ENCODE data around the gene IFNGR1. TPM values are rescaled to one million over a fixed set of nuclear protein-coding genes. Genes with fewer than 3 reads are reported as not detected.

IFNGR1 gene
- total RNA-seq, 1 experiment from 2014 or later, result 28.1 TPM

GRCh38 chr6:137170266-137171052 lies 48.7 kb downstream of the IFNGR1 start:
- no peaks in the 10 kb centered on the region for H3K9me3 ChIP-seq (replicated peaks)
- no peak overlapping the region for H3K27ac ChIP-seq
- H3K4me1 ChIP-seq, result no peaks in the 10 kb centered on the region
- H3K36me3 ChIP-seq, result no peaks in the 10 kb centered on the region
- no peak for DNase-seq
- no peak overlapping the region for H3K4me3 ChIP-seq
- H3K27me3 ChIP-seq, result no peaks in the 10 kb centered on the region

GRCh38 chr6:137167702-137168377 lies 51.3 kb downstream of the IFNGR1 start:
- Histone ChIP-seq H3K27me3 (no peaks in the 10 kb centered on the region), H3K36me3 (no peaks in the 10 kb centered on the region), H3K4me1 (no peaks in the 10 kb centered on the region), H3K27ac (no peak overlapping the region), H3K4me3 (no peak overlapping the region), H3K9me3 (replicated peaks) (peaks cover 3% of the 10 kb centered on the region; the same call in 1 of the 2 replicates)
- DNase-seq, result no peak

- no peak overlapping the region for H3K4me3 ChIP-seq
- H3K9me3 ChIP-seq (replicated peaks), result peaks cover 5% of the 10 kb centered on the region; the same call in 1 of the 2 replicates
- H3K27me3 ChIP-seq, result no peaks in the 10 kb centered on the region
- no peaks in the 10 kb centered on the region for H3K36me3 ChIP-seq
- DNase-seq, result no peak
- no peak overlapping the region for H3K27ac ChIP-seq
- no peaks in the 10 kb centered on the region for H3K4me1 ChIP-seq
Measured at GRCh38 chr6:137166247-137167098, 52.7 kb downstream of the IFNGR1 start.

DNA sequence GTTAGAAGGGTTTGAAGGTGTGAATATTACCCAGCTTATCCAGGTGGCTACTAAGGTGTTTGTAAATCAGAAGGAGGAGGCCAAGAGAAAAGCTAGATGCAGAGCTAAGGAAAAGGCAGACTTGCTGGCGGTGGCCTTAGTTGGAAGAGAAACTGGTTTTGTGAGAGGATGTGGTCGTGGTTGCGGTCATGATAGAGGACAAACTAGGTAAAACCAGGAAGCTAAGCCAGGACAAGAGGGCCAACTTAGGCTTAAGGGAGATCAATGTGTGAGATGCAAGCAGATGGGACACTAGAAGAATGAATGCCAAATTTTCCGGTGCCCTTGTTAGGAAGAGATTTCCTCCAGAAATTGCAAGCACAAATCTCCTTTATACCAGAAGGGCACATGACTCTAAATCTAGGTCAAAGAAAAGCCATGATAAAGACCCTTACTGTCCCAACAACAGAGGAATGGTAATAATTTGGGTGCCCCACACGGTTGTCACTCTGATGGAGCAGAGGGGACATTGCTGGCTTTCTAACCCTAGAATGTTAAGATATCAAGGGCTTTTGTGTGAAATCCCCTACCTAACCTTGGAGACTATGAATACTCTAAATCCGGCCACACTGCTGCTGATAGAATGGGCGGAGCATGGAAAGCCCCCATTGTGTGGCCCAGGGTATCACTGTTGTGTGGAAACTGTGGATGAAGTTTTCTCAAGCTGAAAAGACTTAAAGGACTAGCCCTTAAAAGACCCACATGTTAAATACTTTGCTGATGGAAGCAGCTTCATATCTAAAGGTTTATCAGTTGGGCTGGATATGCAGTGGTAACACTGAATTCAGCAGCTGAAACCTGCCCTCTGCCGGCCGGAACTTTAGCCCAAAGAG lies 53.6 kb downstream of the IFNGR1 start:
- H3K27ac ChIP-seq, result no peak overlapping the region
- no peak overlapping the region for H3K4me3 ChIP-seq
- H3K4me1 ChIP-seq, result no peaks in the 10 kb centered on the region
- H3K36me3 ChIP-seq, result no peaks in the 10 kb centered on the region
- no peaks in the 10 kb centered on the region for H3K27me3 ChIP-seq
- peaks cover 6% of the 10 kb centered on the region; the same call in 1 of the 2 replicates for H3K9me3 ChIP-seq (replicated peaks)
- peak; percentile 17 to 46 for DNase-seq

GRCh38 chr6:137163732-137164318 lies 55.4 kb downstream of the IFNGR1 start:
- DNase-seq, result no peak
- Histone ChIP-seq H3K4me1 (no peaks in the 10 kb centered on the region), H3K27ac (no peak overlapping the region), H3K9me3 (replicated peaks) (peaks cover 6% of the 10 kb centered on the region; the same call in 1 of the 2 replicates), H3K27me3 (no peaks in the 10 kb centered on the region), H3K36me3 (no peaks in the 10 kb centered on the region), H3K4me3 (no peak overlapping the region)

GRCh38 chr6:137162692-137163306 lies 56.4 kb downstream of the IFNGR1 start:
- peaks cover 6% of the 10 kb centered on the region; the same call in 1 of the 2 replicates for H3K9me3 ChIP-seq (replicated peaks)

GRCh38 chr6:137161949-137162348 lies 57.2 kb downstream of the IFNGR1 start:
- Histone ChIP-seq H3K4me1 (no peaks in the 10 kb centered on the region), H3K36me3 (no peaks in the 10 kb centered on the region), H3K4me3 (no peak overlapping the region), H3K27ac (no peak overlapping the region), H3K27me3 (no peaks in the 10 kb centered on the region), H3K9me3 (replicated peaks) (peaks cover 6% of the 10 kb centered on the region; the same call in 1 of the 2 replicates)
- DNase-seq, result no peak

More at GRCh38 chr6:137162692-137163306, 56.4 kb downstream of the IFNGR1 start:
- Histone ChIP-seq H3K27ac (no peak overlapping the region), H3K36me3 (no peaks in the 10 kb centered on the region), H3K4me1 (no peaks in the 10 kb centered on the region), H3K4me3 (no peak overlapping the region), H3K27me3 (no peaks in the 10 kb centered on the region)
- no peak for DNase-seq

GRCh38 chr6:137160763-137161162 lies 58.4 kb downstream of the IFNGR1 start:
- Histone ChIP-seq H3K27ac (no peak overlapping the region), H3K9me3 (replicated peaks) (peaks cover 6% of the 10 kb centered on the region; the same call in 1 of the 2 replicates), H3K27me3 (no peaks in the 10 kb centered on the region), H3K36me3 (no peaks in the 10 kb centered on the region), H3K4me1 (no peaks in the 10 kb centered on the region), H3K4me3 (no peak overlapping the region)
- DNase-seq, result peak in 1 of 2 experiments; percentile 4

DNA sequence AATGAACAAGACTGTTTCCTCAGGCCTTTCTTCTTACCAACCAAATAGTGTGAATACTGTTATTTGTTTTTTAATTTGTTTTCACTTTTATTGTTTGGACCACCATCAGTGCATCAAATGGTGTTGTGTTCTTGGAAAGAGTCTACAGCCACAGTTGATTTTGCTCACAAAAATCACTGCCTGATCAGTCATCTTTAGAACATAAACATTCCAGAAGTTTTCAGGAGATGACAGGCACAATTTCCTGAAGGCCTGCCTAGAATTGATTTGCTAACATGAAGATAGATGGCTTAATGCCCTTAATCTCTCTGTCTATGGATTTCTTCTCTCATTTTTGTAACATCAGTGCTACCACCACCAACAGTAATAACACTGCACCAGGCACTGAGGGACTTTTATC lies 59.3 kb downstream of the IFNGR1 start:
- no peak for DNase-seq
- Histone ChIP-seq H3K27ac (no peak overlapping the region), H3K4me3 (no peak overlapping the region), H3K27me3 (no peaks in the 10 kb centered on the region), H3K9me3 (replicated peaks) (peaks cover 6% of the 10 kb centered on the region; the same call in 1 of the 2 replicates), H3K36me3 (no peaks in the 10 kb centered on the region), H3K4me1 (no peaks in the 10 kb centered on the region)

DNA sequence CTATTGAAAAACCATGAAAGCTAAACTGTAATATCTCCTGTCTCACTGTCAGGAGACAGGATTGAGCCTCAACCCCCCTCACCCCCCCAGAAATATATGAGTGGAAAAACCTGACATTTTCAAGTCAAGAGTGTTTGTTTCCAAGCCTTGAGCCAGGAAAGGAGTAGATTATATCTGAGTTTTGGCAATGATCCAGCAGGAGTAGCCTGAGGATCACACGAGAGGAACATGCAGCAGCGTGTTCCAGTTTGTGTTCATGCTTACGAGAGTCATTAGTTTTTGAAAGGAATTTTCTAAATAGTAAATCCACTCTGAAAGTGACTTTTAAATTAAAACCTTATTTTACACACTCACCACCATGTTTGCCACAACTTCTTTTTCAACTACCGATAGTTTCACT lies 61.6 kb downstream of the IFNGR1 start:
- no peaks in the 10 kb centered on the region for H3K27me3 ChIP-seq
- no peaks in the 10 kb centered on the region for H3K4me1 ChIP-seq
- no peak overlapping the region for H3K27ac ChIP-seq
- DNase-seq, result no peak
- peaks cover 3% of the 10 kb centered on the region; the same call in 1 of the 2 replicates for H3K9me3 ChIP-seq (replicated peaks)
- no peak overlapping the region for H3K4me3 ChIP-seq
- H3K36me3 ChIP-seq, result no peaks in the 10 kb centered on the region

DNA sequence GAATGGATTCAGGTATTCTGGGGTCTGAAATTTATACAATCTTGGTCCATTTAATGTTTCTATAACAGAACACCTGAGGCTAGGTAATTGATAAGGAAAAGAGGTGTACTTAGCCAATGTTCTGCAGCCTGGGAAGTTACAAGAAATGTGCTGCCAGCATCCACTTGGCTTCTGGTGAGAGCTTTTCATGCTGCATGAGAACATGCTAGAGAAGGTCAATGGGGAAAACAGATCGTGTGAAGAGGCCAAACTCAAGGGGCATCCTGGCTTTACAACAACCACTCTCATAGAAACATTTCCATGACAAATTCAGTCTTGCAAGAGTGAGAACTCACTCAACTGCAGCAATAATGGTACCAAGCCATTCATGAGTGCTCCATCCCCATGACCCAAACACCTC lies 62.5 kb downstream of the IFNGR1 start:
- no peak overlapping the region for H3K27ac ChIP-seq
- H3K4me1 ChIP-seq, result no peaks in the 10 kb centered on the region
- H3K4me3 ChIP-seq, result no peak overlapping the region
- DNase-seq, result no peak
- H3K36me3 ChIP-seq, result no peaks in the 10 kb centered on the region
- H3K9me3 ChIP-seq (replicated peaks), result peaks cover 3% of the 10 kb centered on the region; the same call in 1 of the 2 replicates
- H3K27me3 ChIP-seq, result no peaks in the 10 kb centered on the region

DNA sequence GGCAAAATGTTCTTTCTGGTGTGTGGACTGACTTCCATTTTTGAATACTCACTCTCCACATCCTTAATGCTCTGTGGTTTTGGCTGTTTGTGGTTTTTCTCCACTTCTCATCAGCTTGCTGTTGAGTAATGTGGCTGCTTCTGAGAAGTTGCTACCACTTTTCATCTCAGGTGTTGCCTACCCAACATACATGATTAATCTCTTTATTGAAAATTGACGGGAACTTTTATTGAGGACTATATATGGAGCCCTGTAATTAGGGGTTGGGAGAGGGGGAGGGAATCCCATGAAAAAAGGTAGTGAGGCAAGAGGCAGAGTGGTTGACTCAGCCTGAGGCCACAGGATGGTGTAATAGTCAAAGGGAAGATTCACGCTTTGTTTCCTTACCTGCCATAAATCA lies 63.4 kb downstream of the IFNGR1 start:
- DNase-seq, result no peak
- Histone ChIP-seq H3K9me3 (replicated peaks) (no peaks in the 10 kb centered on the region; the same call in 1 of the 2 replicates), H3K36me3 (no peaks in the 10 kb centered on the region), H3K27me3 (no peaks in the 10 kb centered on the region), H3K4me3 (no peak overlapping the region), H3K27ac (no peak overlapping the region), H3K4me1 (no peaks in the 10 kb centered on the region)

GRCh38 chr6:137150072-137150471 lies 69.1 kb downstream of the IFNGR1 start:
- no peak for DNase-seq
- H3K9me3 ChIP-seq (replicated peaks), result no peaks in the 10 kb centered on the region

More at GRCh38 chr6:137150072-137150471, 69.1 kb downstream of the IFNGR1 start:
- Histone ChIP-seq H3K4me1 (no peaks in the 10 kb centered on the region), H3K27ac (no peak overlapping the region), H3K4me3 (no peak overlapping the region), H3K36me3 (no peaks in the 10 kb centered on the region), H3K27me3 (no peaks in the 10 kb centered on the region)

Measured in SJCRH30 (cell line).